HEK293T (cell line): ENCODE data around the gene PPP3R1.

ENCODE experiments used
- ARNT ChIP-seq: fragments of 450-650 bp; IDR thresholded peaks from 2 replicates; pipeline ENCODE4 v1.6.1; 2017; ENCODE audit warnings: mild to moderate bottlenecking
- BHLHE40 ChIP-seq: fragments of 450-650 bp; IDR thresholded peaks from 2 replicates; pipeline ENCODE4 v1.6.1; 2016; ENCODE audit warnings: mild to moderate bottlenecking, moderate library complexity, borderline replicate concordance
- ELF4 ChIP-seq: fragments of 450-650 bp; IDR thresholded peaks from 2 replicates; pipeline ENCODE4 v1.6.1; 2017; ENCODE audit warnings: antibody characterized with exemption
- FOXK2 ChIP-seq: fragments of 450-650 bp; IDR thresholded peaks from 2 replicates; pipeline ENCODE4 v1.6.1; 2016; ENCODE audit warnings: mild to moderate bottlenecking
- FOXM1 ChIP-seq: fragments of 450-650 bp; IDR thresholded peaks from 2 replicates; pipeline ENCODE4 v1.6.1; 2017; ENCODE audit warnings: mild to moderate bottlenecking, borderline replicate concordance
- SP1 ChIP-seq: fragments of 450-650 bp; IDR thresholded peaks from 2 replicates; pipeline ENCODE4 v1.6.1; 2017
- SUZ12 ChIP-seq: fragments of 450-650 bp; IDR thresholded peaks from 2 replicates; pipeline ENCODE4 v1.6.1; 2016; ENCODE audit warnings: mild to moderate bottlenecking
- TARDBP ChIP-seq: fragments of 450-650 bp; IDR thresholded peaks from 2 replicates; pipeline ENCODE4 v1.6.1; 2016
- ZNF384 ChIP-seq: fragments of 450-650 bp; IDR thresholded peaks from 2 replicates; pipeline ENCODE4 v1.6.1; 2016
- TF ChIP-seq, protein P1 (sequence below): fragments of 450-650 bp; IDR thresholded peaks from 2 replicates; pipeline ENCODE4 v1.6.1; 2016

DNA sequence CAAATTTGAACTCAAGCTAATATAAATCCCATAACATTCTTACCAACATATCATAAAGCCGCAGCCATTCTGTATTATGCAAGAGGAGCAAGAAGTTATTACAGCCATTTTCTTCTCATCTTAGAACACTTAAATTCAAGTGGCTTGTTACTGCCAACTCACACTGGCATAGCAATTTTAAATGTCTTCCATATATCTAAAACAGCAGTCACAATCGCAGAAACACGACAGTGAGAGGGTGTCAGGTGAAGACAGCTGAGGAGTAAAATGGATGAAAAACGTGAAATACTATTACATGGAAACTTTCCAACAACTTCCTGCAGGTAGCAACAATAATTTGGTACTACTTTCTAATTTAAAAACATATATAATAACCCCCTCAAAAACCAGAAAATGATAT lies 17.9 kb downstream of the PPP3R1 start:
- TF ChIP-seq SUZ12 (no peak), TARDBP (no peak), SP1 (no peak), FOXM1 (no peak), BHLHE40 (no peak), FOXK2 (no peak), ELF4 (no peak), ARNT (no peak), ZNF384 (no peak)
- TF ChIP-seq, protein P1, sequence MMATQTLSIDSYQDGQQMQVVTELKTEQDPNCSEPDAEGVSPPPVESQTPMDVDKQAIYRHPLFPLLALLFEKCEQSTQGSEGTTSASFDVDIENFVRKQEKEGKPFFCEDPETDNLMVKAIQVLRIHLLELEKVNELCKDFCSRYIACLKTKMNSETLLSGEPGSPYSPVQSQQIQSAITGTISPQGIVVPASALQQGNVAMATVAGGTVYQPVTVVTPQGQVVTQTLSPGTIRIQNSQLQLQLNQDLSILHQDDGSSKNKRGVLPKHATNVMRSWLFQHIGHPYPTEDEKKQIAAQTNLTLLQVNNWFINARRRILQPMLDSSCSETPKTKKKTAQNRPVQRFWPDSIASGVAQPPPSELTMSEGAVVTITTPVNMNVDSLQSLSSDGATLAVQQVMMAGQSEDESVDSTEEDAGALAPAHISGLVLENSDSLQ, result no peak
